Activated CD4-positive, CD25-positive, alpha-beta regulatory T cell treated with anti-CD3 and anti-CD28 coated beads, Interleukin-2, amount 50 U/mL, for 16 hours (primary cell): Measurements from ENCODE around the gene DAP3.

ENCODE experiments used
- DNase-seq: peaks from one replicate; pipeline ENCODE4 v3.0.0-alpha.2; 2020; ENCODE audit warnings: low read depth, low spot score

Gene DAP3

GRCh38 chr1:155773221-155773620 lies 84.3 kb downstream of the DAP3 start:
- no peak for DNase-seq

- DNase-seq = no peak
Measured at GRCh38 chr1:155776414-155776813, 87.5 kb downstream of the DAP3 start.

GRCh38 chr1:155777582-155777981 lies 88.7 kb downstream of the DAP3 start:
- DNase-seq = no peak
